ENCODE results near the gene STPG4.

GRCh38 chr2:47169784-47170183 is 14.7 kb upstream of the STPG4 start:
- no peak for TF ChIP-seq CTCF (IDR thresholded peaks at IDR 0.05)
- no peak for TF ChIP-seq POLR2A (IDR thresholded peaks at IDR 0.05)
